ENCODE measurements around the gene KCNK17. TPM values are rescaled to one million over a fixed set of nuclear protein-coding genes. Genes with fewer than 3 reads are reported as not detected.

The KCNK17 gene
- not detected in 2 replicates for total RNA-seq

DNA sequence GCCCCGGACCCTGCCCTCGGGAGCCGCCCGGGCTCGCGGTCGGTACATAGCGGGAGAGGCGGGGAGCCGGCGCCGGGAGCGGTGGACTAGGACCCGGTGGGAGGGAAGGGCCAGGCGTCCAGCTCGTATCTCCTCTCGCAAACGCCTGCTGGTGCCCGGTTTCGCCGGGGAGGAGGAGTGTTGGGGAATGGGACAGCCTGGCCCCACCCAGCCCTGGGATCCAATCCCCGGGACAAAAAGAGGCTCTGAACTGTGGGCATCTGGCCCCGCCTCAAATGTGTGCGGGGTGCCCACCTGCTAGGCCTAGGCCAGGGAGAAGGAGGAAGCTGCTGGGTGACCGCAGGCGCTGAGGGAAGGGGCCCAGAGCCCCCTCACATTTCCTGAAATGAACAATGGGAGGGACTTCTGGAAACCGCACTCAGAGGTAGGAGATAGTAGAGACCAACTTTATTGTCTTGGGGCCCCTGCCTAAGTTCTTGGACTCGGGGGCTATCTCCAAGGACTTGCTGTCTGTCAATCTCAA is at the start of gene KCNK17:
Gene KCNK17, minus strand, starts transcription at position 147 of the 523 bp plus-strand sequence. Its CDS starts 99 bp downstream, at position 48.
- no peaks in the 10 kb centered on the region for H3K4me1 Mint-ChIP-seq
- H3K36me3 Mint-ChIP-seq (ENCODE audit: low read depth) = no peaks in the 10 kb centered on the region
- peaks cover 46% of the 10 kb centered on the region for H3K27me3 Mint-ChIP-seq
- no peak within 1 kb of the TSS for H3K27ac Mint-ChIP-seq
- peak within 1 kb of the TSS; percentile 12 for H3K4me3 Mint-ChIP-seq
- no peaks in the 10 kb centered on the region for H3K9me3 Mint-ChIP-seq
- intact Hi-C loops (cut with micrococcal nuclease) = no loop called here
- no peak for DNase-seq

- H3K9me3 Mint-ChIP-seq = no peaks in the 10 kb centered on the region
- no peaks in the 10 kb centered on the region for H3K36me3 Mint-ChIP-seq (ENCODE audit: low read depth)
- intact Hi-C loops (cut with micrococcal nuclease) = loop anchor here (10.0 kb wide), 1 partner anchor 512 kb away; no protein-coding TSS in a partner anchor
- H3K4me3 Mint-ChIP-seq = no peak overlapping the region
- peaks cover 3% of the 10 kb centered on the region for H3K4me1 Mint-ChIP-seq
- H3K27me3 Mint-ChIP-seq = no peaks in the 10 kb centered on the region
- no peak for DNase-seq
- no peak overlapping the region for H3K27ac Mint-ChIP-seq
Observed at GRCh38 chr6:39363280-39363679, 49.1 kb upstream of the KCNK17 start.

DNA sequence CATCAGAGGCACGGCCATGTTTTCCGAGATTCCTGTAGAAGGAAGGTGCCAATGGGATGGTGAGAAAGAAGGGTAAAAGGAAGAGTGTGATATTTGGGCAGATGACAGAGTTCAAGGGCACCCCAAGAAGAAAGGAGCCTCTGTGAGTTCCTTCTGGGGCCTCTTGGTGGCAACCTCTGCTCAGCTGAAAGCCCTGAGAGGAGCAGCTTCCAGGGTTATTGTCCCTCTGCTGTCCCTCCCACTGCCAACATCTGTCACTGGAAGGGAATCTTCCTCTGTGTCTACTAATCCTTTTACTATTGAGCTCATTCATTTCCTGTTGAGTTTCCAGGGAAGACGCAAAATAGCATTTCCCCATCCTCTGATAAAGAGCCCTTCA is 48.3 kb upstream of the KCNK17 start:
- Mint-ChIP-seq H3K27me3 (no peaks in the 10 kb centered on the region), H3K9me3 (no peaks in the 10 kb centered on the region), H3K36me3 (ENCODE audit: low read depth) (no peaks in the 10 kb centered on the region), H3K4me3 (no peak overlapping the region), H3K27ac (no peak overlapping the region), H3K4me1 (peaks cover 3% of the 10 kb centered on the region)
- DNase-seq = no peak
- intact Hi-C loops (cut with micrococcal nuclease) = loop anchor here (10.0 kb wide), 1 partner anchor 512 kb away; no protein-coding TSS in a partner anchor

DNA sequence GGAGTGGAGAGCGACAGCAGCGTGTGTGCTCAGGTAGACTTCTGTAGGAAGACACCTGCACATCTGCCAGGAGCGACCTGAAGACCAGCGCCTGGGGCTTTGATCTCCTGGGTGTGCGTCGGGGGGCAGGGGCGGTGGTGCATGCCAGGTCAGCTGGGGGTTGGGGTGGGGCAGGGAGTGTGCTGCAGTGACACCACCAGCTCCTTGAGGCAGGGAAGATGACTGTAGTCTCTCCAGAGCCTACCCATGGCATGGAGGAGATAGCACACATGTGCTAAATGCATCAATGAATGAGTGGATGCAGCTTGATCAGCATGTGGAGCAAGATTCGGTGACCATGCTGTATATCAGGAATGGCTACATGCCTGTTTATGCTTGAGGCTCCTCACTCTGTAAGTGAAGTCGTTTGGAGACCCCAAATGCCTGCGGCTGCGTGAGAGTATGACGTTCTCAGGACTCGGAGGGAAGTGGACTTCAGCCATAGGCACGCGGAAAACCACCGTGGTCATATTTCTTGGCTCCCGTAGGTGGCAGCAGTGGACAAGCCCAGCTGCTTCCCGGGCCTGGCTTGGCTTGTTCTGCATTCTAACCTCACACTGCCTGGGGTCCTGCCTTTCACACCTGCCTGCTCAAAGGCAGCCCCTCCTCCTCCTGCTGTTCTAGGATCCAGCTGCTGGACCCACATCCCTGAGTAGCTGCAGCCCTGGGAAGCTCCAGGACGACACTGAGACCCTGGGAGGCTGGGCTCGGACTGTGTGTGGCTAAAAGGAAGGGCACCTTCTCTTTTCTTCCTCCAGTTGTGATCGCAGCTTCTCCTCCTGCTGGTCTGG is 47.7 kb upstream of the KCNK17 start:
- Mint-ChIP-seq H3K27ac (no peak overlapping the region), H3K36me3 (ENCODE audit: low read depth) (no peaks in the 10 kb centered on the region), H3K4me1 (peaks cover 3% of the 10 kb centered on the region), H3K4me3 (no peak overlapping the region), H3K27me3 (no peaks in the 10 kb centered on the region), H3K9me3 (no peaks in the 10 kb centered on the region)
- DNase-seq = peak; percentile 83
- intact Hi-C loops (cut with micrococcal nuclease) = loop anchor here (10.0 kb wide), 1 partner anchor 513 kb away; no protein-coding TSS in a partner anchor

DNA sequence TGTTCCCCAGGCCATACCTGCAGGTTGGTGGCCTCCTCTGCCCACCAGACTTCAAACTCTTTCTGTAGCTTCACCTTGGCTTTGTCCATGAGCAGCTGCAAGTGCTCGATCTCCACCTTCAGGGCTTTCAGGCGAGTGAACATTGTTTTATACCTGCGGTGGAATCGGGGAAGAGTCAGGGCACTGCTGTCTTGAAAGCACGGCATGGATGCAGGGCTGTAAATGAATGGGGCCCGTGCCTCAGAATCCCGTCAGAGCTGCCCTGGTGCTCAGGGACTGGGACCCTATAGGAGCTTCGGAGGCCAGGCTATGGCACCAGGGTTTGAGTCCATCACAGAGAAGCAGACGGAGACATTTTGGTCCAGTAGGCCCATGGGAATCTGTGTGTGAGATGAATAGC is 46.2 kb upstream of the KCNK17 start:
- Mint-ChIP-seq H3K27me3 (no peaks in the 10 kb centered on the region), H3K9me3 (no peaks in the 10 kb centered on the region), H3K4me3 (no peak overlapping the region), H3K27ac (no peak overlapping the region), H3K4me1 (peaks cover 3% of the 10 kb centered on the region), H3K36me3 (ENCODE audit: low read depth) (no peaks in the 10 kb centered on the region)
- DNase-seq = no peak
- intact Hi-C loops (cut with micrococcal nuclease) = loop anchor here (10.0 kb wide), 1 partner anchor 514 kb away; no protein-coding TSS in a partner anchor

DNA sequence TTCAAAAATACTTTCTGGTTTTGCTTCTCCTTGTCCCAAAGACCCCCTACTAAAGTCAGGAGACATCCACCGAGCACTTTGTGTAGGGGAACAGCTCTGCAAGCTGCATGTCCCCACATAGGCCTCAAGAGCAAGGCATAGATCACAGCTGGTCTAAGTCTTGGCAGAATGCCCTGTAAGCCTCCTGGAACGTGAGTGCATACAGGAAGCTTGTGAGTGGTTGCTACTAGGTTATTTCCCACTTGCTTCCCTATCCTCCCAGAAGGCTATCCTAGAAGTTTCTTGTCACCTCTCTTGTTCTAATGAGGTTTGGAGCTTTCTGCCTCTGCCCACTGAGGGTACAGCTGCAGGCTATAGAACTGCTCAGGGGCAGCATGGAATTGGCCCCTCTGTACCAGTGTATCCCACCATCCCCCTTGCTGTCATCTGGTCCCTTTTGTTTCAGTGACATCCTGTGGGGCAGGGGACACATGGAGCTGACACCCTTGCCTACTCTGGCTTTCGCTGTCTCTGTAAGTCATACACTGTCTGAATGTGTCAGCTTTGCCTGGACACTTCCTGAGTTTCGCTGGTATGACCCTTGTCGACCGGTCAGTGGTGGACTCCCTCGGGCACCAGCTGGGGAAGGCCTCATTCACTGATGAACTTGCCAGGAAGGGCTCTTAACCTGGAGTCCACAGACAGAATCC is 43.9 kb upstream of the KCNK17 start:
- H3K9me3 Mint-ChIP-seq = no peaks in the 10 kb centered on the region
- DNase-seq = no peak
- H3K27ac Mint-ChIP-seq = no peak overlapping the region
- H3K4me1 Mint-ChIP-seq = peaks cover 3% of the 10 kb centered on the region
- intact Hi-C loops (cut with micrococcal nuclease) = loop anchor here (10.0 kb wide), 1 partner anchor 537 kb away; no protein-coding TSS in a partner anchor
- no peaks in the 10 kb centered on the region for H3K27me3 Mint-ChIP-seq
- H3K4me3 Mint-ChIP-seq = no peak overlapping the region
- H3K36me3 Mint-ChIP-seq (ENCODE audit: low read depth) = no peaks in the 10 kb centered on the region

- no peaks in the 10 kb centered on the region for H3K9me3 Mint-ChIP-seq
- no peak overlapping the region for H3K27ac Mint-ChIP-seq
- H3K36me3 Mint-ChIP-seq (ENCODE audit: low read depth) = no peaks in the 10 kb centered on the region
- no peak for DNase-seq
- no peak overlapping the region for H3K4me3 Mint-ChIP-seq
- H3K27me3 Mint-ChIP-seq = no peaks in the 10 kb centered on the region
- intact Hi-C loops (cut with micrococcal nuclease) = loop anchor here (10.0 kb wide), 1 partner anchor 541 kb away; no protein-coding TSS in a partner anchor
- H3K4me1 Mint-ChIP-seq = no peaks in the 10 kb centered on the region
Observed at GRCh38 chr6:39353698-39354315, 39.6 kb upstream of the KCNK17 start.

DNA sequence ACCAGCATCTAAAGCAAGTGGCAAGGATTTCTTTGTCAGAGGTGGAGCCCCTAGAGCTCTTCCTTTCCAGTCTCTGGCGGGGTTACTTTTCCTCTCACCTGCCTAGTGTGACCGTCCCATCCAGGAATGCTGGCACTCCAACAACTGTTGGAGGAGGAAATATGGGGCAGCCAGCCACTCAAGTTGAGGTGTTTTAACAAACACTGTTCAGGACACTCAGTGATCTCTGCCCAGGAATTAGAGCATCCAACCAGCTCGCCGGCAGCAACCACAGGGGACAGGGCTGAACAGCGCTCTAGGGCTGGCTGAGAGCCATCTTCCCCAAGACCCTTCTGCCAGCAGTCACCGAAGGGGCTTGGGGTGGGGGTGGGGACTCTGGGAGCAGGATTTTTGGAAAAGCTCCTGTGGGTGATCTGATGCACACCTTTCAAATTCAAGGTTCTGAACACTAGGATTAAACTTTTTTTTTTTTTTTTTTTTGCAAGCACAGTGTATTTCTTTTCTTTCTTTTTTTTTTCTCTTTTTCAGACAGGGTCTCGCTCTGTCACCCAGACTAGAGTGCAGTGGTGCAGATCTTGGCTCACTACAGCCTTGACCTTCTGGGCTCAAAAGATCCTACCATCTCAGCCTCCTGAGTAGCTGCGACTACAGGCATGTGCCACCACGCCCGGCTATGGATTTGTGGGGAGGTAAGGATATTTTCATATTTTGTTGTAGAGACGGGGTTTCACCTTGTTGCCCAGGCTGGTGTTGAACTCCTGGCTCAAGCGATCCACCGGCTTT is 36.7 kb upstream of the KCNK17 start:
- DNase-seq = no peak
- Mint-ChIP-seq H3K36me3 (ENCODE audit: low read depth) (no peaks in the 10 kb centered on the region), H3K4me3 (no peak overlapping the region), H3K9me3 (no peaks in the 10 kb centered on the region), H3K27me3 (no peaks in the 10 kb centered on the region), H3K4me1 (no peaks in the 10 kb centered on the region), H3K27ac (no peak overlapping the region)
- intact Hi-C loops (cut with micrococcal nuclease) = loop anchor here (10.0 kb wide), 1 partner anchor 544 kb away; no protein-coding TSS in a partner anchor

DNA sequence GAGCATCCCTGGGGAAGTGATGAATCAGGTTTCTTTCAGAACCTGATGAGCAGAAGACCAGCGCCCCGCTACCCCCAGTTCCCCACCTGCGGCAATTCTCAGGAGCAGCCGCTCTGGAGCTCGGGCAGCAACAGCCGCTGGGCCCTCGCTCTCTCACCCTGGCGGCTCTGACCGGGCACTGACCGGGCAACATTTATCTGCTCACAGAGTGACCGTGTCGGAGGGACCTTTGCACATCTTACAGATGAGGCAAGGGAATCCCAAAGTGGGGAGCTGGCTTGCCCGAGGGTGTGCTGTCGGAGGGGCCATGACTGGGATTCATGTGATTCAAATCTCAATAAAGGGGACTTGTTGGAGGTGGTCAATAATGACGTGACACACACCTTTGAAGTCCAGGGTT is 34.5 kb upstream of the KCNK17 start:
- no peaks in the 10 kb centered on the region for H3K9me3 Mint-ChIP-seq
- no peak overlapping the region for H3K4me3 Mint-ChIP-seq
- H3K36me3 Mint-ChIP-seq (ENCODE audit: low read depth) = no peaks in the 10 kb centered on the region
- H3K27ac Mint-ChIP-seq = no peak overlapping the region
- no peaks in the 10 kb centered on the region for H3K4me1 Mint-ChIP-seq
- no peaks in the 10 kb centered on the region for H3K27me3 Mint-ChIP-seq
- intact Hi-C loops (cut with micrococcal nuclease) = loop anchor here (2.0 kb wide), 1 partner anchor 960 kb away; no protein-coding TSS in a partner anchor
- no peak for DNase-seq

GRCh38 chr6:39347906-39348585 is 33.8 kb upstream of the KCNK17 start:
- peak; percentile 88 for DNase-seq
- Mint-ChIP-seq H3K9me3 (no peaks in the 10 kb centered on the region), H3K36me3 (ENCODE audit: low read depth) (no peaks in the 10 kb centered on the region), H3K27me3 (no peaks in the 10 kb centered on the region), H3K4me3 (no peak overlapping the region), H3K4me1 (peaks cover 2% of the 10 kb centered on the region), H3K27ac (no peak overlapping the region)
- intact Hi-C loops (cut with micrococcal nuclease) = loop anchor here (2.0 kb wide), 1 partner anchor 961 kb away; no protein-coding TSS in a partner anchor

GRCh38 chr6:39347206-39347605 is 33.0 kb upstream of the KCNK17 start:
- H3K27ac Mint-ChIP-seq = no peak overlapping the region
- H3K9me3 Mint-ChIP-seq = no peaks in the 10 kb centered on the region
- peaks cover 2% of the 10 kb centered on the region for H3K4me1 Mint-ChIP-seq
- H3K4me3 Mint-ChIP-seq = no peak overlapping the region
- no peak for DNase-seq
- H3K27me3 Mint-ChIP-seq = no peaks in the 10 kb centered on the region
- intact Hi-C loops (cut with micrococcal nuclease) = no loop called here
- no peaks in the 10 kb centered on the region for H3K36me3 Mint-ChIP-seq (ENCODE audit: low read depth)

GRCh38 chr6:39344821-39345280 is 30.6 kb upstream of the KCNK17 start:
- H3K4me3 Mint-ChIP-seq = no peak overlapping the region
- H3K4me1 Mint-ChIP-seq = peaks cover 2% of the 10 kb centered on the region
- peaks cover 4% of the 10 kb centered on the region for H3K27me3 Mint-ChIP-seq
- H3K27ac Mint-ChIP-seq = peak overlapping the region; percentile 48
- intact Hi-C loops (cut with micrococcal nuclease) = no loop called here
- no peaks in the 10 kb centered on the region for H3K9me3 Mint-ChIP-seq
- no peak for DNase-seq
- no peaks in the 10 kb centered on the region for H3K36me3 Mint-ChIP-seq (ENCODE audit: low read depth)

Data from activated CD4-positive, alpha-beta T cell treated with anti-CD3 and anti-CD28 coated beads, Interleukin-2, amount 10 ng/mL, durations not matched to agents 24 days and 14 days (primary cell).